Mesothelial cell of epicardium (in vitro differentiated cells): ENCODE results near the gene CDX2. TPM values are rescaled to one million over a fixed set of nuclear protein-coding genes. Genes with fewer than 3 reads are reported as not detected.

ENCODE experiments used
- DNase-seq, 2 experiments: peaks; one replicate each; pipeline ENCODE4 v3.0.0; 2021; ENCODE audit warnings: low spot score in 2 of 2; ENCODE audit not compliant: unreplicated experiment in 2 of 2
- H3K27ac Mint-ChIP-seq: 2 replicates; pipeline ENCODE4 v1.8.0; 2021; ENCODE audit warnings: mixed read lengths
- H3K27me3 Mint-ChIP-seq: 2 replicates; pipeline ENCODE4 v1.8.0; 2021; ENCODE audit warnings: low read depth, mixed read lengths
- H3K36me3 Mint-ChIP-seq: 2 replicates; pipeline ENCODE4 v1.8.0; 2021; ENCODE audit warnings: mixed read lengths
- H3K4me1 Mint-ChIP-seq: 2 replicates; pipeline ENCODE4 v1.8.0; 2021; ENCODE audit warnings: mixed read lengths
- H3K4me3 Mint-ChIP-seq: 2 replicates; pipeline ENCODE4 v1.8.0; 2021; ENCODE audit warnings: mild to moderate bottlenecking, moderate library complexity, mixed read lengths
- H3K9me3 Mint-ChIP-seq: 2 replicates; pipeline ENCODE4 v1.8.0; 2021; ENCODE audit warnings: mixed read lengths
- total RNA-seq: library from RNA; stranded (reverse); gene quantifications from 3 replicates; pipeline ENCODE4 v1.2.1, GENCODE V29; 2021
- TF ChIP-seq, protein P1 (sequence below): fragments of 200-600 bp; sonication (generic); IDR thresholded peaks from one replicate; pipeline ENCODE4 v1.5.0; 2021; ENCODE audit warnings: antibody characterized with exemption; ENCODE audit not compliant: unreplicated experiment

The CDX2 gene
- total RNA-seq, 1 donor from 2014 or later = 0.16 TPM

DNA sequence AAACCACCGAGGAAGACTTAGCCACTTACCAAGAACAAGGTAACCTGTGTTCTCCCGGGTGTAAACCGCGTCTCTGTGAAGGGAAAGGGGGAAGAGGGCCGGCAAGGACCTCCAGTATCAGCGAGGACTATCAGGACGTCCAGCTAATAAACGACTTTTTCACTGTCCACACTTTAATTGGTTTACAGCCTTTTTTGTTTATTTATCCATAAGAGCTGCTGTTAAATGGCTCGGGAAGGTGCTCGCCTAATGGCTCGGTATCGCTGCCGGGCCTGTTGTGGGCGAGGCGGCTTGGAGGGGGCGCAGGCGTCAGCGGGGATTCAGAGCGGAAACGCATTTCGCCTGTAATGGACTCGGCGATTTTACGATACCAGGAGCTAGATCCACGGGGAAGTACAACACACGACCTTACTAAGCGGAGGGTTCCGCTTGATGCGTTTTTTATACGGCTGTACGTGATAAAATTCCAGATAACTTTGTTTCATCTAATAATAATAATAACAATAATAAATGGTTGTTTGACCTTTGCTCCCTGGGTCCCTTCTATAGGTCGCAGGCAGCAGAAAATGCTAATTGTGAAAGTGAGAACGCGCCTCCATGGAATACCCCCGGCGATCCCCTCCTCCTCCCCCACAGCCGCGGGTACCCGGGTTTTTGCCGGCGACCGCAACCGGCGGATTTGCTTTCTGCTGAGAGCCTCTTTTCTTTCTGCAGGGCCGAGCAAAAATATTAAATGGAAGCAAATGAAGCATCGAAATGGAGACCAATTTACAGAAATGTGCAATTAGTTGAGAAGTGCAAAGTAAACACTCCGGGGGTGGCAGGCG, 51.8 kb downstream of the CDX2 start:
- H3K9me3 Mint-ChIP-seq = no peaks in the 10 kb centered on the region
- H3K4me3 Mint-ChIP-seq = no peak overlapping the region
- no peak overlapping the region for H3K27ac Mint-ChIP-seq
- DNase-seq = no peak
- TF ChIP-seq, protein P1, sequence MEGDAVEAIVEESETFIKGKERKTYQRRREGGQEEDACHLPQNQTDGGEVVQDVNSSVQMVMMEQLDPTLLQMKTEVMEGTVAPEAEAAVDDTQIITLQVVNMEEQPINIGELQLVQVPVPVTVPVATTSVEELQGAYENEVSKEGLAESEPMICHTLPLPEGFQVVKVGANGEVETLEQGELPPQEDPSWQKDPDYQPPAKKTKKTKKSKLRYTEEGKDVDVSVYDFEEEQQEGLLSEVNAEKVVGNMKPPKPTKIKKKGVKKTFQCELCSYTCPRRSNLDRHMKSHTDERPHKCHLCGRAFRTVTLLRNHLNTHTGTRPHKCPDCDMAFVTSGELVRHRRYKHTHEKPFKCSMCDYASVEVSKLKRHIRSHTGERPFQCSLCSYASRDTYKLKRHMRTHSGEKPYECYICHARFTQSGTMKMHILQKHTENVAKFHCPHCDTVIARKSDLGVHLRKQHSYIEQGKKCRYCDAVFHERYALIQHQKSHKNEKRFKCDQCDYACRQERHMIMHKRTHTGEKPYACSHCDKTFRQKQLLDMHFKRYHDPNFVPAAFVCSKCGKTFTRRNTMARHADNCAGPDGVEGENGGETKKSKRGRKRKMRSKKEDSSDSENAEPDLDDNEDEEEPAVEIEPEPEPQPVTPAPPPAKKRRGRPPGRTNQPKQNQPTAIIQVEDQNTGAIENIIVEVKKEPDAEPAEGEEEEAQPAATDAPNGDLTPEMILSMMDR = no peak
- H3K27me3 Mint-ChIP-seq = peaks cover 97% of the 10 kb centered on the region
- no peaks in the 10 kb centered on the region for H3K36me3 Mint-ChIP-seq
- H3K4me1 Mint-ChIP-seq = peaks cover 12% of the 10 kb centered on the region

DNA sequence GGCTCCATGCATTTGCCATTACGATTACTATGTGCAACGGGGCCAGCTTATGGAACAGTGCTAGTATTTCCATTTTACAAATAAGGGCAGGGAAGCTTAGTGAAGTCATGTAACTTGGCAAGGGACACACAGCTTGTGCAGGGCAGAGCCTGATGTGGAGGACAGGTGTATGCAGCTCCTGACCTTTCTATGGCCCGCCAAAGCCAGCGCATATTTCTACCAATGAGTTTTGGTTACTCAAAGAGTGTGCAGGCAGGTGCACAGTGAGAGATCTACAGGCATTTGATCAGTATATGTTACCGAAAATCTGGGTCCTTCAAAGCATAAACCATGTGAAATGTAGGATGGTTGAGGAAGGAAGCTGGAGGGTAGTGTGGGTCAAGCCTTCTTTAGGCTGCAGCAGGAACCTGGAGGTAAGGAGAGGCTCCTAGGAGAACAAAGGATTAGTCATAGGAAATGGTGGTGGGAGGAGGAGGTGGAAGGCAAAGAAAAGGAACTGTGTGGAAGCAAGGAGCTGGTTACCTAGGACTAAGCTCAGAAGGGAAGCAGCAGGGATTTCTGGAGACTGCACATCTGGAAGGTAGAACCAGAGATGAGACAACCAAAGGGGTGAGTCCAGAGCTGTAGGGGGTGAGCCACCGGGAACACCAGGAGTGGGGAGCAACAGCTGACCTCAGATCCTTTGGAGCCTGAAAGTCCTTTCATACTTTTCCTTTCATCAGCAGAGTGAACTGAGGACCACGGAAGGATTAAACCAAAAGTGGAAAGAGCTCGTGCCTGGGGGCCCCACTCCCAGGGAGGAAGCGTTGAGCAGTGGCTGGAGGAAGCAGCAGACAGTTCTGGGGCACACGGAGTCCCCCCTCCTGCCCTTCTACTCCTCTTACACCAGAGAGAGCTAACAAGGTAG, 53.6 kb downstream of the CDX2 start:
- H3K27me3 Mint-ChIP-seq = peaks cover 97% of the 10 kb centered on the region
- TF ChIP-seq, protein P1 = no peak
- H3K36me3 Mint-ChIP-seq = no peaks in the 10 kb centered on the region
- H3K4me3 Mint-ChIP-seq = no peak overlapping the region
- no peak for DNase-seq
- H3K4me1 Mint-ChIP-seq = peaks cover 7% of the 10 kb centered on the region
- H3K9me3 Mint-ChIP-seq = no peaks in the 10 kb centered on the region
- H3K27ac Mint-ChIP-seq = no peak overlapping the region

DNA sequence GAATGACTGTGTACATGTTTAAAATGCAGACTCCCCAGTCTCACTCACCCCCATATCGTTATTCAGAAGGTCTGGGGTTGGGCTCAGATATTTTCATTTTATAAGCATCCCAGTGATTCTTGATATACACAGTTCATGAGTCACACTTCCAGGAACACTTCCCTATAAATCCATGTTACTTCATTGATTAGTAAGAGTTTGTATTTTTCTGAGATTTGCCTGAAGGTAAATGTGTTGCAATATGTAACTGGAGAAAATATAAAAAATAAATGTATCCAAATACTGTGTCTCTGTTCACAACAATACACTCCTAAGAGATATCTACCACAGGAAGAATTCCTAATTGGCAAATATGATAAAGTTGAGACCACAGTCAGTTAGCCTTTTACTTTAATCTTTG, 56.0 kb downstream of the CDX2 start:
- no peak overlapping the region for H3K27ac Mint-ChIP-seq
- H3K4me1 Mint-ChIP-seq = peaks cover 3% of the 10 kb centered on the region
- TF ChIP-seq, protein P1 = no peak
- H3K4me3 Mint-ChIP-seq = no peak overlapping the region
- no peak for DNase-seq
- peaks cover 99% of the 10 kb centered on the region for H3K27me3 Mint-ChIP-seq
- H3K36me3 Mint-ChIP-seq = no peaks in the 10 kb centered on the region
- no peaks in the 10 kb centered on the region for H3K9me3 Mint-ChIP-seq

DNA sequence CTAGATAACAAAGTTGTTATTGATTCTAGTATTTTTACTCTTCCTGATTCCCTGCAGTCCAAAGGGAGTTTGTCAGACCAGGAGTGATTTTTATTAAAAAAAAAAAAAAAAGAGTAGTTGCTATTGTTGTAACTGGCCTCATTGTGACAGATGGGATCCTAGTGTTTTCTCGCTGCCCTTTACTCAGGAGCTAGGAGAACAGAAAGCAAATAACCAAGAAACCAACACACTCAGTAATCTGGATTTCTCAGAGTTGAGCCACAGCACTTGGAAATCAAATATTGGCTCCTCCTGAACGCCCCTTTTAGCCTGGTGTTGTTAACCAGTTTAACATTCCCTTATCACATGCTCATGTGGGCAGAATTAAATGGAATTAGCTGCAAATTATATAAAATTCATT, 57.6 kb downstream of the CDX2 start:
- no peaks in the 10 kb centered on the region for H3K36me3 Mint-ChIP-seq
- no peak overlapping the region for H3K27ac Mint-ChIP-seq
- no peak overlapping the region for H3K4me3 Mint-ChIP-seq
- TF ChIP-seq, protein P1 = no peak
- peaks cover 98% of the 10 kb centered on the region for H3K27me3 Mint-ChIP-seq
- no peaks in the 10 kb centered on the region for H3K9me3 Mint-ChIP-seq
- H3K4me1 Mint-ChIP-seq = no peaks in the 10 kb centered on the region
- no peak for DNase-seq

Other genes starting within 250 kb of the CDX2 start
- gene GSX1, start 176.8 kb downstream of the CDX2 start, total RNA-seq = not detected in 3 replicates
- gene PDX1, start 49.3 kb downstream of the CDX2 start, total RNA-seq = not detected in 3 replicates
- gene URAD, start 19.4 kb upstream of the CDX2 start, total RNA-seq = not detected in 3 replicates
- gene FLT3, start 131.3 kb upstream of the CDX2 start, total RNA-seq = 0.34 to 0.58 TPM (median 0.53 TPM) in 3 replicates
- gene PAN3, start 169.2 kb upstream of the CDX2 start, total RNA-seq = 58.0 to 61.3 TPM (median 58.2 TPM) in 3 replicates